OCI-LY1 (cell line): ENCODE data around the gene PSPC1.

Experiments
- EZH2 ChIP-seq: fragments of 200-600 bp; sonication (generic), shearing (Covaris generic); IDR thresholded peaks from 2 replicates; pipeline ENCODE4 v1.8.0; 2017; ENCODE audit warnings: borderline replicate concordance, mixed run types, mild to moderate bottlenecking, antibody characterized with exemption, low read length, moderate library complexity, mixed read lengths
- TF ChIP-seq, protein P1 (sequence below): fragments of 200-600 bp; sonication (generic), shearing (Covaris generic); IDR thresholded peaks from 2 replicates; pipeline ENCODE4 v1.5.1; 2017; ENCODE audit warnings: mild to moderate bottlenecking, antibody characterized with exemption, low read length, moderate library complexity, mixed read lengths

DNA sequence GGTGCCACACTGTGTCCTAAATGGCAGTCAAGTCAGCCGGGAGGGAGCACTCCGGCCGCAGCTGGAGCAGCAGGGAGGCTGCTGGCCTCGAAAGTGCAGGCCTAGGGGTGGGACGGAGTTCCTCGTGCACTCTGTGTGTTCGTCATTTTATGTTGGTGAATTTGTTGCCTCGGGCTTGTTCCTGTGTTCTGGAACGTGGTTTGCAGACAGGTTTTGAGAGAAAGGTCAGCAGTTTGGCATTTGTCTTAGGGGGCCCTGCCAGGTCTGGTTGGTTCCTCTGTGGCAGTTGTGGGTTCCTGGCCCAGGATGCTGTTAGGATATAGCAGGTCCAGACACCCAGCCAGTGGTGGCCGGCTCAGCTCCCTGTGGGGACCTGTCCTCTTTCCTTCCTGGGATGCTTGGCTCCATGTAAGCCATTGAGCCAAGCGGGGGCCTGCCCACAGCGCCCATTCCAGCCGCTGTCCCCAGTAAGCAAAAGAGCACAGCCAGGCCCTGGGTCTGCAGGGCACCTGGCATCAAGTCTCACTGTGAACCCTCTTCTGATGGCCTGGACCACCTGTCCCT is 119.2 kb downstream of the PSPC1 start:
- TF ChIP-seq, protein P1, sequence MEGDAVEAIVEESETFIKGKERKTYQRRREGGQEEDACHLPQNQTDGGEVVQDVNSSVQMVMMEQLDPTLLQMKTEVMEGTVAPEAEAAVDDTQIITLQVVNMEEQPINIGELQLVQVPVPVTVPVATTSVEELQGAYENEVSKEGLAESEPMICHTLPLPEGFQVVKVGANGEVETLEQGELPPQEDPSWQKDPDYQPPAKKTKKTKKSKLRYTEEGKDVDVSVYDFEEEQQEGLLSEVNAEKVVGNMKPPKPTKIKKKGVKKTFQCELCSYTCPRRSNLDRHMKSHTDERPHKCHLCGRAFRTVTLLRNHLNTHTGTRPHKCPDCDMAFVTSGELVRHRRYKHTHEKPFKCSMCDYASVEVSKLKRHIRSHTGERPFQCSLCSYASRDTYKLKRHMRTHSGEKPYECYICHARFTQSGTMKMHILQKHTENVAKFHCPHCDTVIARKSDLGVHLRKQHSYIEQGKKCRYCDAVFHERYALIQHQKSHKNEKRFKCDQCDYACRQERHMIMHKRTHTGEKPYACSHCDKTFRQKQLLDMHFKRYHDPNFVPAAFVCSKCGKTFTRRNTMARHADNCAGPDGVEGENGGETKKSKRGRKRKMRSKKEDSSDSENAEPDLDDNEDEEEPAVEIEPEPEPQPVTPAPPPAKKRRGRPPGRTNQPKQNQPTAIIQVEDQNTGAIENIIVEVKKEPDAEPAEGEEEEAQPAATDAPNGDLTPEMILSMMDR, result no peak
- no peak for TF ChIP-seq EZH2
